Prostate gland (tissue), 2 donors: ENCODE measurements around the gene MRPS6. TPM values are rescaled to one million over a fixed set of nuclear protein-coding genes. Genes with fewer than 3 reads are reported as not detected.

Experiments
- DNase-seq: peaks from one replicate; pipeline ENCODE4 v3.0.0-alpha.2; 2019; ENCODE audit warnings: low spot score
- H3K27ac ChIP-seq, 2 donors: fragments of 200-600 bp; sonication (generic); 2 replicates each; pipeline ENCODE4 v1.5.1; 2017 to 2019
- H3K27me3 ChIP-seq: fragments of 200-600 bp; sonication (generic); replicated peaks from 2 replicates; pipeline ENCODE4 v1.5.1; 2019; ENCODE audit not compliant: insufficient read depth
- H3K36me3 ChIP-seq, 2 donors: fragments of 200-600 bp; sonication (generic); 1 replicate in 1 of 2; 2 replicates in 1 of 2; pipeline versions ENCODE4 v1.5.1 to v1.8.1; 2017 to 2019
- H3K4me1 ChIP-seq: fragments of 200-600 bp; sonication (generic); replicated peaks from 2 replicates; pipeline ENCODE4 v1.5.1; 2019
- H3K4me3 ChIP-seq, 2 donors: fragments of 200-600 bp; sonication (generic); 2 replicates each; pipeline ENCODE4 v1.5.1; 2017 to 2019
- H3K9me3 ChIP-seq: fragments of 200-600 bp; sonication (generic); 2 replicates; pipeline ENCODE4 v1.5.1; 2017
- CTCF ChIP-seq, 4 experiments: fragments of 200-600 bp in 2 of 4; fragments of 450-650 bp in 2 of 4; sonication (generic) in 2 of 4; IDR thresholded peaks; 1 replicate in 3 of 4; 2 replicates in 1 of 4; pipeline ENCODE4 v1.5.1; 2016 to 2019; ENCODE audit warnings: antibody characterized with exemption in 4 of 4, mild to moderate bottlenecking in 2 of 4, moderate library complexity in 2 of 4
- POLR2A ChIP-seq: fragments of 450-650 bp; IDR thresholded peaks from one replicate; pipeline ENCODE4 v1.6.1; 2016; ENCODE audit warnings: antibody characterized with exemption, mild to moderate bottlenecking
- POLR2AphosphoS5 ChIP-seq: sonication (generic); formaldehyde crosslinking; IDR thresholded peaks from one replicate; pipeline ENCODE4 v1.6.1; 2017; ENCODE audit warnings: antibody characterized with exemption
- WGBS: methylation state at CpG from one replicate; pipeline ENCODE4 v1.1.5; 2018; 5-methylcytosine and 5-hydroxymethylcytosine counted together
- intact Hi-C: fragments of 100-400 bp; cut with DNase I; formaldehyde crosslinking; loops from one replicate; pipeline ENCODE4 v1.14.2; 2022
- total RNA-seq, 2 donors: library from RNA; depleted of rRNA; stranded (reverse); fragments of >200 nt; gene quantifications; one replicate each; pipeline ENCODE4 v1.1.0, GENCODE V29; 2016

MRPS6 gene
- total RNA-seq, 2 donors from 2014 or later, result 24.9 to 75.8 TPM

GRCh38 chr21:34100337-34100736 lies 27.0 kb downstream of the MRPS6 start:
- intact Hi-C loops, result no loop called here
- TF ChIP-seq CTCF (IDR thresholded peaks at IDR 0.05) (no peak), POLR2AphosphoS5 (no peak), POLR2A (no peak)
- no peaks in the 10 kb centered on the region for H3K27me3 ChIP-seq
- no peak for DNase-seq
- no peak overlapping the region for H3K27ac ChIP-seq
- H3K9me3 ChIP-seq, result no peaks in the 10 kb centered on the region
- H3K4me1 ChIP-seq, result no peaks in the 10 kb centered on the region
- 81% methylated on average over 2 of the region's 2 CpGs for WGBS
- no peak overlapping the region for H3K4me3 ChIP-seq
- H3K36me3 ChIP-seq, result no peaks in the 10 kb centered on the region

- H3K4me1 ChIP-seq, result no peaks in the 10 kb centered on the region
- H3K27ac ChIP-seq, result no peak overlapping the region
Observed at GRCh38 chr21:34100790-34101189, 27.4 kb downstream of the MRPS6 start.

GRCh38 chr21:34105947-34106541 lies 32.7 kb downstream of the MRPS6 start:
- Histone ChIP-seq H3K27ac (no peak overlapping the region), H3K27me3 (no peaks in the 10 kb centered on the region), H3K4me1 (no peaks in the 10 kb centered on the region), H3K9me3 (no peaks in the 10 kb centered on the region), H3K36me3 (no peaks in the 10 kb centered on the region), H3K4me3 (no peak overlapping the region)
- TF ChIP-seq POLR2A (no peak), POLR2AphosphoS5 (no peak), CTCF (IDR thresholded peaks at IDR 0.05) (no peak)
- no peak for DNase-seq
- intact Hi-C loops, result no loop called here

More at GRCh38 chr21:34100790-34101189, 27.4 kb downstream of the MRPS6 start:
- Histone ChIP-seq H3K36me3 (no peaks in the 10 kb centered on the region), H3K27me3 (no peaks in the 10 kb centered on the region), H3K9me3 (no peaks in the 10 kb centered on the region), H3K4me3 (no peak overlapping the region)
- WGBS, result 68% methylated on average over 4 of the region's 4 CpGs
- no peak for TF ChIP-seq POLR2AphosphoS5
- TF ChIP-seq CTCF (IDR thresholded peaks at IDR 0.05), result no peak
- TF ChIP-seq POLR2A, result no peak
- DNase-seq, result no peak
- intact Hi-C loops, result no loop called here

- Histone ChIP-seq H3K9me3 (no peaks in the 10 kb centered on the region), H3K4me3 (no peak overlapping the region), H3K27ac (no peak overlapping the region), H3K36me3 (no peaks in the 10 kb centered on the region), H3K27me3 (no peaks in the 10 kb centered on the region), H3K4me1 (no peaks in the 10 kb centered on the region)
- intact Hi-C loops, result no loop called here
- TF ChIP-seq POLR2AphosphoS5, result no peak
- no peak for TF ChIP-seq CTCF (IDR thresholded peaks at IDR 0.05)
- 83% methylated on average over 1 of the region's 1 CpG for WGBS
- DNase-seq, result no peak
Observed at GRCh38 chr21:34107606-34108005, 34.2 kb downstream of the MRPS6 start.

GRCh38 chr21:34109075-34109474 lies 35.7 kb downstream of the MRPS6 start:
- Histone ChIP-seq H3K4me3 (no peak overlapping the region), H3K27ac (no peak overlapping the region), H3K27me3 (no peaks in the 10 kb centered on the region), H3K9me3 (no peaks in the 10 kb centered on the region), H3K36me3 (no peaks in the 10 kb centered on the region), H3K4me1 (no peaks in the 10 kb centered on the region)
- no peak for DNase-seq
- intact Hi-C loops, result no loop called here
- WGBS, result 86% methylated on average over 7 of the region's 7 CpGs
- no peak for TF ChIP-seq POLR2A
- no peak for TF ChIP-seq POLR2AphosphoS5
- no peak for TF ChIP-seq CTCF (IDR thresholded peaks at IDR 0.05)
